HT1080 (cell line): ENCODE data around the gene PAPPA2. TPM values are rescaled to one million over a fixed set of nuclear protein-coding genes. Genes with fewer than 3 reads are reported as not detected.
"Not testable (repeated sequence)": the region's sequence is repeated elsewhere in the genome, so short reads cannot be mapped to it uniquely, and the experiment has no call there.

Source experiments
- DNase-seq: peaks from one replicate; pipeline ENCODE4 v3.0.0-alpha.2; 2015; ENCODE audit warnings: low read depth
- total RNA-seq: library from RNA; depleted of rRNA; stranded (reverse); fragments of >200 nt; shearing (Covaris generic); gene quantifications from 2 replicates; pipeline ENCODE4 v1.2.3, GENCODE V29; 2014

Gene PAPPA2
- total RNA-seq, 1 experiment from 2014 or later, result 3.0 TPM

DNA sequence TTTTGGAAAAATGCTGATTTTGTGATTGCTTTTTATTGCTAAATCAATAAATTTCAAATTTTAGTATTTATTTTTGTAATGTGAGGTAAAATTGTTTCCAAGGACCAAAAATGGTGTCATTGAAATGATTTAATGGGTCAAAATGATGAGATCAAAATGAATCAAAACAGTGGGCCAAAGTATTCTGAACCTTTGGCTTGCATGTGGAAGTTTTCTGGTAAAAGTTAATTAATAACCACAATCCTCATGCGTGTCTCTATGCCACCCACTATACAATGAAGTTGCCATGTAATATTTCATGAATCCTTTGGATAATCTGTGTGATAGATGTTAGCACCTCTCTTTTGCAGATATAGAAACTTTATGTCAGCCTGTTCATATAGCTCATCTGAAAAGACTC, 83.8 kb downstream of the PAPPA2 start:
- no peak for DNase-seq

- no peak for DNase-seq
Measured at GRCh38 chr1:176551146-176551545, 88.2 kb downstream of the PAPPA2 start.

DNA sequence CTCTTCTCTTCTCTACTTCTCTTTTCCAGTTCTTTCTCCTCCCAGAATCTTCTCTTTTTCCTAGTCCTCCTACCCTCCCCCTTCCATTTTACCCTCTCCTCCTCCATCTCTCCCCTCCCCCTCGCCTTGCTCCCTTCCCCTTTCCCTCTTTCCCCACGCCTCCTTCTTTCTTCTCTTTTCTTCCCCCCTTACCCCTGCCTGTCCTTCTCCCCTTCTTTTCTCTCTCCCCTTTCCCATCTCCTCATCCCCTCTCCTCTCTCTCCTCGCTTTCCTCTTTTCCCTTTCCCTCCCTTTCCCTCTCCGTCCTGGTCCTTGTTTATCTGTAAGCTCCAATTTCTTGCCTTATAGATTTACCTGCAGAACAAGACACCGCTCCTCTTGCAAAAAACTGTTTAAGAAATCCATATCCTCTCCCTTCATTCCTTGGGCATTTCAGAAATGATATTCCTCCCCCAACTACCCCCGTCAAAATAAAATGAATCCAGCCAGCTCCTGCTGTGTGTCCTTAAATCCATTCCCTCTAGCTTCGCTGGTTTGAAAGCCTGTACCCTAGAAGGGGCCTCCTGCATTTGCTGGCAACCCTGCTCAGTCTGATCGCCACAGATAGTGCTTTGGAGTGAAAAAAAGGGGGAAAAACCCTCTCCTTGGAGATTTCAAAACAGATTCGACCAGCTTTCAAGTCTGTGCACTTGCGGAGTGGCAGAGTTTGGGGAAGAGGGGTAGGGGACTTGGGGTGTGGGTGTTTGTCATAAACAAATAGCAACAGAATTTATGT, 89.4 kb downstream of the PAPPA2 start:
- no peak for DNase-seq

DNA sequence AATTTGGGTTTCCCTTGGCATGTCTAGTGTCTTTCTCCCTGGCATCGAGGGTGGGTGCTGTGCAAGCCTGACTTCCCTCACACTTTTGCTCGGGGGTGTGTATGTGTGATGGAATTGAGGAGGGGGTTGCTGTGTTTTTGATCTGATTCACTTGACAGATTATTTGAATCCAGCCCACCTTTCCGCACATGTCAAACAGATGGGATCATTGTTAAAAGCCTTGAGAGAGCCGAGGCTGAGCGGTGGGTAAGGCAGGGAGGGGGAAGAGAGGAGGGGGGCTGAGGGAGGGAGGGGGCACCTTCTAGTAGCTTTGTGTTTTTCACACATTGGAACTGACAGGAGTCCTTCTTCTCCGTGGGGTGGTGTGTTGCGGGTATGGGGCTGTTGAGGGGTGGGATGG, 90.0 kb downstream of the PAPPA2 start:
- no peak for DNase-seq

GRCh38 chr1:176556288-176556687, 93.3 kb downstream of the PAPPA2 start:
- no peak for DNase-seq

GRCh38 chr1:176557543-176558258, 94.7 kb downstream of the PAPPA2 start:
- no peak for DNase-seq

GRCh38 chr1:176558561-176558960, 95.6 kb downstream of the PAPPA2 start:
- no peak for DNase-seq

DNA sequence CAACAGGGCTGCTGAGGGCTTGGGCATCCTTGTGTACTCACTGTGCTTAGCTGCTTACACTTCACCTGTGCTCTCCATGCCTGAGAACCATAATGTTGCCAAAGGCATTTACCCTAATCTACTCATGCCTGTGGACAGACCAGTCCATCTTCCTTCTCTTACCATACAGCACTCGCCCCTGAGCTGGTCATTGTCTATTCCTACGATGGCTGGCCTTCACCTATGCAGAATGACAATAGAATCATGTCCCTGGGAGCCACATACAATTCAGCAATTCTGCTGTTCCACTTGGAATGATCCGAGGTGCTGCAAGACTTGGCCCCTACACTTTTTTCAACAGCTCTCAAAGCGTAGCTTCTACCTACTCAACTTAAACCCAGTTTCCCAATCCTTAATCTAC, 96.5 kb downstream of the PAPPA2 start:
- no peak for DNase-seq

DNA sequence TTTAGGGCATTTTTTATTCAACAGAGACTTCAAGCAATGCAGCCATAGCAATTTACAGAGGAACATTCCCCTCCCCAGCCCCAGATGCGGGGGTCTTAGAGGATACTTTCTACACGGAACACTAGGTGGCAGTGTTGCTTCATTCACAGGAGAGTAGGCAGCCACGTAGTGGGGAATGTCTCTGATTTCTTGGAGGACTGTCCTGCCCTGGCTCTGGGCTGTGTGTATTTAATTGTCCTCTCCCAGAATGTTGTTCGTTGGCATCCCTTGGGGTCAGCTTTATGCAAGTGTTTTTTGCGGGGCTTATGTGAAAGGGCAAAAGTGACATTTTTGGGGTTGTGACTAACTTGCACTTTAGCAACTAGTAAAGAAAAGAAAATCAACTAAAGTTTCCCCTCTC, 96.9 kb downstream of the PAPPA2 start:
- DNase-seq, result peak; percentile 48

- no peak for DNase-seq
Measured at GRCh38 chr1:176560681-176561080, 97.7 kb downstream of the PAPPA2 start.

DNA sequence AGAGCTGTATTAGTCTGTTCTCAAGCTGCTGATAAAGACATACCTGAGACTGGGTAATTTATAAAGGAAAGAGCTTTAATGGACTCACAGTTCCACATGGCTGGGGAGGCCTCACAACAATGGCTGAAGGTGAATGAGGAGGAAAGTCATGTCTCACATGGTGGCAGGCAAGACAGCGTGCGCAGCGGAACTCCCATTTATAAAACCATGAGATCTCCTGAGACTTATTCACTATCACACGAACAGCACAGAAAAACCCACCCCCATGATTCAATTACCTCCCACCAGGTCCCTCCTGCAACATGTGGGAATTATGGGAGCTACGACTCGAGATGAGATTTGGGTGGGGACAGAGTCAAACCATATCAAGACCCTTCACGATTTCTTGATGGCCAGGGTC, 98.8 kb downstream of the PAPPA2 start:
- DNase-seq, result not testable (repeated sequence)

DNA sequence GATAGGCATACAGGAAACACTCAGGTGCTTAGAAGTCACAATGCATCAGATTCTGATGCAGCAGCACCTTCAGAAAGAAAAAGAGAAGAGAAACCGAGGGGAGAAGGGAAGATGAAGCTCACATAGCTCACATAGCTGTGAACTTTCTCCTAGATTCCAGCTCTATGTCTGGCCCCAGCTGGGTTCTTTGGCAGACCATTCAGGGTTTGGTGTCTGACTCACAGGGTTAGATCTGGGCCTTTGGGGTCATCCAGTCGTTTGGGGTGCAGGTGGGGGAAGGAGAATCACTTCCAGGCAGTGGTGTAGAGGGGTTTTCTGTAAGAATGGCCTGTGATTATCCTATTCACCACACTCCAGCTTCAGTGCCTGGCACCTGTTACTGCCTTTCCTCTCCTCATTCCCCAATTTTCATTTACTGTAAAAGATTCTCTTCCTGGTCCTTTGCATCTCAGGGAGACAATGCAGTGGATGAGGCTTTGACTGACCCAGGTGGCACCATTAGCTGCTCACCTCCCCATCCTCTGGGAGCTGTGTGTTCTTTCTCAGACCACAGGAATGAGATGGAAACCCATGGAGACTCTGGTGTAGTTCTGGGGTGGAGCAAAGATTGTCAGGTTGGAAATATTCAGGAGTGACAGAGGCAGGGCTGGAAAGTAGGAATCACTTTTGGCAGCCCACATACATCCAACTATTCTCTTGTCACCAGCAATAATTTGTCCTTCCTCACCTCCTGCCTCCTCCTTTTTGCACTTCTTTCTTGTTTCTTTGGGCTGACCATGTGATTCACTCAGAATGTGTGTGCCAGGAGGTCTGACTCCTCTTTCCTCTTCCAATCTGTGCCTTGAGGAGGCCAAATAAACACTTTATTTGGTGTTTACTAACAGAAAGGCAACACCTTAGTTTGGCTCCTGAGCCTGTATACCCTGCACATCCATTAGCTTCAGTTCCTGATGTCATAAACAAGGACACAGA, 103.3 kb downstream of the PAPPA2 start:
- DNase-seq, result peak; percentile 11

DNA sequence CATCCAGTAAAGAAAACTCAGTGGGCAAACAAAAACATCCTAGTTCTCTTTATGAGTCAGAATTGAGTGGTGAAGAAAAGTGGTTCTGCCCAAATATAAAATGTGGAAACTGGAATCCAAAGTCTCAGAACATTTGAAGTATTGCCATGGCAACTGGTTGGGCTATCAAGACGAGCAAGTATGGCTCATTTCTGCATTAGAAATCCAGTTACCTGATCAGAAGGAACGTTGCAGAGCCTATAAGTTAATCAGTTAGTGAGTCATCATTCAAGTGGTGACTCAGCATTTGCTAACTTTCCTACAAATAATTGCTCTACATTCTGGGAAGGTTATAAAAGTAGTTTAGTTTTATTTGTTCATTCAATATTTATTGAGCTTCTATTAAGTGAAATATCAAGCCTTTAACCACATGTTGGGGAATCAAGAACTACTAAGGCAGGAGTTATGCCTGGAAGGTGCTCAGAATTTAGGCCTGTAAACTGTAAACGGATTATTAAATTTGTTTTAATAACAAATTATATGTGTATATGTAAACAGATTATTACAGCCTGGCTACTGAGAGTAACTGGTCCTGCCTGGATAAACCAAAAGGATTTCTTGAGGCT, 104.3 kb downstream of the PAPPA2 start:
- peak; percentile 72 for DNase-seq

DNA sequence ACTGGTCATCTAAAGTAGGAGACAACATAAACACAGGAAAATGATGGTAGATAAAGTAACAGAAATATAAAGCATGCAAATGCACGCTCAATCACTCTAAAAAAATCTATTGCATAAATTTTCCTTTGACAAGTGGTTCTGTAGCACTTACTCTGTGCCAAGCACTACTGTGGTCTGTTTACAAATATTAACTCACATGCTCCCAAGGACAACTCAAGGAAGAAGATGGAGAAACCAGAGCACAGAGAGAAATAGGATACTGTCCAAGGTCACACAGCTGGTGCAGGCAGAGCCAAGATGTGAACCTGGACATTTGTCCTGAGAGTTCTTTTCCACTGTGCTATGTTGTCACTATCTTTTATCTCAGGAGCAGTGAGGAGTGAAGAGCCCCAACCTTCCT, 105.2 kb downstream of the PAPPA2 start:
- DNase-seq, result no peak

DNA sequence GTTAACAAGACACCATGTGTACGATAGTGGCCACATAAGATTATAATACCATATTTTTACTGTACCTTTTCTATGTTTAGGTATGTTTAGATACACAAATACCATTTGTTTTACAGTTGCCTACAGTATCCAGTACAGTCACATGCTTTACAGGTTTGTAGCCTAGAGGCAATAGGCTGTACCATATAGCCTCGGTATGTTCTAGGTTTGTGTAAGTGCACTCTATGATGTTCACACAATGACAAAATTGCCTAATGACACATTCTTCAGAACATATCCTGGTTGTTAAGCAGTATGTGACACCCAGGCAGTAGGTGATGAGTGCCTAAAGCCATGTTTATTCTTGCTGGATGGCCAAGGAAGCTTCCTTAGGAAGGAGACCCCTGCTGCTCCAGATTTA, 111.8 kb downstream of the PAPPA2 start:
- DNase-seq, result no peak

DNA sequence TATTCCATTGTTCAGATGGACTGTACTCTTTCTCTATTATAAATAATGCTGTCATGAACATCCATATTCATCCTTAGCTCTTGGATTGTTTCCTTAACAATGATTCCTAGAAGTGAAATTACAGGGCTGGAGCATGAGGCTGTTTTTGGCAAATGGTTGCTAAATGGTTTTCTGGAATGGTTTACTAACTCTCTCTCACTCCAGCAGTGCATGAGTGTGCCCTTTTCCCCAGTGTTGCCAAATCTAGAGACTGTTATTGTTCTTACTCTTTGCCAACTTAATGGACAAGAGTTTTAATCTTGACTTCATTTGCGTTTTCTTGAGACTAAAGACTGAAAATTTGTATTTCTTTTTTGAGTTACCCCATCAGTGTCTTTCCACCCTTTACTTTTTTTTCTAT, 113.0 kb downstream of the PAPPA2 start:
- no peak for DNase-seq

DNA sequence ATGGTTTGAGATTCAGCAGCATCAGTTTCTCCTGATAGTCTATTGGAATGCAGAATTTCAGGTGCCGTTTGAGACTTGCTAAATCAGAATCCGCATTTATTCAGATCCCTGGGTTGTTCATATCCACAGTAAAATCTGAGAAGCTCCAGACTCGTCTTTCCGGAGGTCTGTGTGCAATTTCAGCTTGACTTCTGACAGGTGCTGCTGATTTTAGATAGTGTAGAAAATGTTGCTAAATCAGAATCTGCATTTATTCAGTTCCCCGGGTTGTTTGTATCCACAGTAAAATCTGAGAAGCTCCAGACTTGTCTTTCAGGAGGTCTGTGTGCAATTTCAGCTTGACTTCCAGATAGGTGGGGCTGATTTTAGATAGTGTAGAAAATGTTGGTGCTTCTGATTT, 113.7 kb downstream of the PAPPA2 start:
- no peak for DNase-seq

GRCh38 chr1:176577646-176578197, 114.7 kb downstream of the PAPPA2 start:
- DNase-seq, result no peak

DNA sequence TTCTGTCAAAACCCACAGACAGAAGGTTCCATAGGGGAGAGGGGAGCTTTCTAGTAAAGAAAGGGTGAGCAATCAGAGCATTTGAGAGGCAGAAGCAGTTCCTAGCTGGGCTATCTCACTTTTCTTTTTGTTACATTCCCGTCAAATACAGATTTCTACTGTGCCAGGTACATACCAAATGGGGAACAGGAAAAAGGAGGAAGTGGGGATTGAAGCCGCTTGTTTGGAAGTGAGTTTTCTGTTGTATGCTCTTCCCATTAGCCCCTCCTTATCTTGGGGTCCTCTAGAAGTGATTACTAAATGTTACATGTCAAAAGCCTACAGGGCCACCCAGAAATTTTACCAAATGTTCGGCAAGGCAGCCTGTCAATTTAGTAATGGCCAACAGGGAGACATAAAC, 116.1 kb downstream of the PAPPA2 start:
- DNase-seq, result no peak

- no peak for DNase-seq
Measured at GRCh38 chr1:176595217-176595616, 132.2 kb downstream of the PAPPA2 start.

DNA sequence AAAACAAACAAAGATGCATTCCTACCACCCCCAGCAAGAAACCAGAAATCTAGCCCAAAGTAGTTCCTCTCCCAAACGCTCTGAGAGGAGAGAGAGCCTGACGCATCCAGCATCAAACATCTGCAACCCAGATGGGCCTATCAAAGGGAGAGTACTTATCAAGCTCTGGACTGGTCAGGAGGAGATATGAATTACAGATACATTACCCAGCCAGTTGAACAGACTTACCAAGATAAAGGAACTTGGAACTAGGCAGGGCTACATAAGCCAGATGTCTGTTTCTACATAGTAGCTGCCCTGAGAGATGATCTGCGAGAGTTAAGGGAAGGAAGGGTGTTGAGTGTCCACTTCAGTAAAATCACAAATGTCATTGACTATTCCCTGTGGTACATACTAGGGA, 138.4 kb downstream of the PAPPA2 start:
- no peak for DNase-seq
